Neural progenitor cell (in vitro differentiated cells): ENCODE results near the gene VAX1.

Source experiments
- CTCF ChIP-seq: fragments of 200-600 bp; sonication (generic); IDR thresholded peaks from 2 replicates; pipeline ENCODE4 v1.5.1; 2017; ENCODE audit warnings: antibody characterized with exemption, mild to moderate bottlenecking
- EZH2 ChIP-seq: fragments of 200-600 bp; sonication (generic); IDR thresholded peaks from 2 replicates; pipeline ENCODE4 v1.6.1; 2017; ENCODE audit warnings: antibody characterized with exemption, mild to moderate bottlenecking, moderate library complexity

- TF ChIP-seq CTCF (peak; percentile 93), EZH2 (peak; percentile 89)
Observed at GRCh38 chr10:117167789-117168674, 30.0 kb upstream of the VAX1 start.
